Fibroblast of the conjunctiva (primary cell): ENCODE results near the gene OR51A7.
A peak's percentile ranks its signal among the peaks of the same experiment; 100 is the strongest.
"Not testable (repeated sequence)": the region's sequence is repeated elsewhere in the genome, so short reads cannot be mapped to it uniquely, and the experiment has no call there.

Experiments used
- DNase-seq: peaks from one replicate; pipeline ENCODE4 v3.0.0-alpha.2; 2010; ENCODE audit warnings: low read depth

The OR51A7 gene, protein sequence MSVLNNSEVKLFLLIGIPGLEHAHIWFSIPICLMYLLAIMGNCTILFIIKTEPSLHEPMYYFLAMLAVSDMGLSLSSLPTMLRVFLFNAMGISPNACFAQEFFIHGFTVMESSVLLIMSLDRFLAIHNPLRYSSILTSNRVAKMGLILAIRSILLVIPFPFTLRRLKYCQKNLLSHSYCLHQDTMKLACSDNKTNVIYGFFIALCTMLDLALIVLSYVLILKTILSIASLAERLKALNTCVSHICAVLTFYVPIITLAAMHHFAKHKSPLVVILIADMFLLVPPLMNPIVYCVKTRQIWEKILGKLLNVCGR

DNA sequence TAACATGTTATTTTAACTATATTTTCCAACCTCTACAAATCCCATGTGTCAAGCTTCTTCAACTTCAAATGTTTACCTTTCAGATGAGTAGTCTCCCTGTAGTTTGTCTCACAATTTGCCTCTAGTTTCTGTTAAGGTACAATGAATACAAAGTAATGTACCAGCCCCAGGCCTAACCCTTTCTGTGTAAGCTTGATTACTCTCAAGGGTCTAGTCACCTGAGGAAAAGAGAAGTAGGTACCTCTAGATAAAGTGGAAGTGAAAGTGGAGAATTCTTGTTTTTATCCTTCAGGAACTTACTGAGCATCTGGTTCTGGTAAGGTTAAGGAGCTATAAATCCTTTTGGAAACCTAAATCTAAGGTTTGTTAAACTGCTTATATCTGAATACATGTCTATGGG is at the start of gene OR51A7:
OR51A7 (plus strand) TSS at position 300 of the 400 bp plus-strand sequence. CDS start 3,587 bp downstream, outside the sequence.
- no peak for DNase-seq

- DNase-seq: not testable (repeated sequence)
Measured at GRCh38 chr11:4854286-4854685, 49.3 kb upstream of the OR51A7 start.

DNA sequence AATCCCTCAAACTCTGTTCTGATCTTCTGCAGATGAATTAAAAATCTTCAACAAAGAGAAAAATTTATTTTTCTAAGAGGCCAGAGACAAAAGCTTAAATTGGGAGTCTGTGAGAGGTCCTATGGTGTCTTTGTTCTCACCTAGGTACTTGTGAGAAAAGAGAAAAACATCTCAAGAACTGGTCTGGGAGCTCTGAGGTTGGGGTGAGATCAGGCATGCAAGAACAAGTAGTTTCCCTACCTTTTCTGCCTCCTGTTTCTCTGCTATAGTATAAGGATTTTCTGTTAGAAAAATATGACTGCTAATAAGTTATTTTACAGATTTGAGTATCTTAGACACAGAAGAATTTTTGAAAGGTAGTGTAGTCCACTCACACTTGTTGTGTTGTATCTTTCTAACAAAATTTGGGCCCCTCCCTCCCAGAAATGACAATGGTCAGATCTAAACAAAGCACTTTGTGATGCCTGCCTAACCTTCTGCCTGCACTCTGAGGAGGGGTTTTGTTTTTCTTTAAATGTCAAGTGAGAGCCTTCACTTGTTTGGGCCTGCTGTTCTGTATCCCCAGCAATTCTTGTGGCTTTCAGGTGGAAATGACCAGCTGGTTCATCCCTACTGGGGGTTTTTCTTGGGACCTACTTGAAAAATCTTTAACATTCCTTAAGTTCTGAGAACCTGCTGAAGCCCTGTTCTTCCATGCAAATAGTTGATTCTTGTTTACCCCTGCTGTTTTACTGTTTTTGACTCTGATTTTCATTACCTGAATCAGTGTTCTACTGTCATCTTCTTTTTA is 40.9 kb upstream of the OR51A7 start:
- DNase-seq: no peak

GRCh38 chr11:4863876-4864275 is 39.7 kb upstream of the OR51A7 start:
- no peak for DNase-seq

DNA sequence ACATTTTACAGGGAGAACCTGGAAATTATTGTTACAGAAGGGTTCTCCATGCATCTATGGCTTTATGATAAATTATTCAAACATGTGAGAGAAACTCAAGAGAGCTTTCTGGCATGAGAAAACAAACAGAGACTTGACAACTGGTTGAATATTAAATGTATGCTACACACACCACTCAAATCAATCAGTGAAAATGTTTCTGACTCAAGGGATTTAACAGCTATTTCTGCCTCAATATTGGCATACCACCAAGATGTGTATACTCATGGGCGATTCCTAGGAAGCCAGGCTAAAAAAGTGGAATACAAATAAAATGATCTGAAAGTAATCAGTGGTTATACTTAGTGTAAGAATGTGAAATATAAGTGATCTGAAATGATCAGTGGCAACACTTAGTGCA is 37.7 kb upstream of the OR51A7 start:
- no peak for DNase-seq

DNA sequence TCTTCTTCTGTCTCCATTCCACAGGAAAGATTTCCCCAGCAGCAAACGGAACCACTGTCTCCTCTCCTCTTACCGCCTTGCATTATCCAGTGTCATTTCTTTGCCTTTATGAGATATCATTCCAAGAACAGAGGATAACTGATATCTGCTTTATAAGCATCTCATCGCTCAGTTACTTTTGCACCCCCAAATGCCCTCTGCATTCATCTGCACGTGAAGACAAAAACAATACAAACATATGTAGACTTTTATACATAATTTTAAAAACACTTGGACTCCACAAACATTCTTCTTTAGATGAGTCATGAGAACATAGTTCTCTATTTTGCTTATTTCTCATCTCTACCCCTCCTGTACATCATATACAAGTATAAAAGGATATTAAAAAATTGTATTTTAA is 22.4 kb upstream of the OR51A7 start:
- DNase-seq: no peak

GRCh38 chr11:4881860-4882500 is 21.6 kb upstream of the OR51A7 start, which contains the start of gene OR51T1:
OR51T1 (plus strand) TSS chr11:4881900; CDS start chr11:4881900, 0 bp downstream.
- no peak for DNase-seq

- DNase-seq: no peak
Measured at GRCh38 chr11:4882543-4882942, 21.0 kb upstream of the OR51A7 start.

GRCh38 chr11:4884361-4884760 is 19.2 kb upstream of the OR51A7 start:
- DNase-seq: no peak

DNA sequence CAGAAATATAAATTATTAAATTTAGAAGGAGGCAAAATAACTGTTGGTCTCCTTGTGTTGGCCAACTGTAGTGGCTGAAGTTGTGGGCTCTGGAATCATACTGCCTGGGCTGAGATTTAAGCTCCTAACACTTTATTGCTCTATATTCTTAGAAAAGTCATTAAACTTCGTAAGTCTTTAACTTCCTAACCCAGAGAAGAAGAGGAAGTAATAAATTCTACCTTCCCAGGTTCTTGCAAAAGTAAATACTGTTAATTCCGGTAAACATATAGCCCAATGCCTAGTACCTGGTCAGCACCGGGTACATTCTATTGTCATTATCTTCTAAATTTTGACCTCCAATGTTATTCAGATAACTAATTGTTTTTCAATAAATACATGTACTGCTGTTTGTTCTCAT is 17.4 kb upstream of the OR51A7 start:
- no peak for DNase-seq

- no peak for DNase-seq
Measured at GRCh38 chr11:4887591-4887990, 16.0 kb upstream of the OR51A7 start.

DNA sequence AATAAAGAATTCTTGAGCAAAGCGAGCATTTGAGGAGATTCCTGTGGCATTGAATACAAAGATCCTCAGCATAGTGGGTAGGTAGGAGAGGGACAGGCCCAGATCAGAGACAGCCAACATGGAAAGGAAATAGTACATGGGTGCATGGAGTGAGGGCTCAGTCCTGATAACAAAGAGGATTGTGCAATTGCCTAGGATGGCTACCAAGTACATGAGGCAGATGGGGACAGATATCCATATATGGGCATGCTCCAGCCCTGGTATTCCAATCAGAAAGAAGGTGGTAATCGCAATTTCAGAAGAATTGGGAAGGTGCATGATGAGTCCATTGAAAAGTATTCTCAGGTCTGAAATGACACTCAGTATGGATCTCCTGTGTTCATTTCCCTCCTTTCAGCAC is 13.3 kb upstream of the OR51A7 start:
- no peak for DNase-seq

DNA sequence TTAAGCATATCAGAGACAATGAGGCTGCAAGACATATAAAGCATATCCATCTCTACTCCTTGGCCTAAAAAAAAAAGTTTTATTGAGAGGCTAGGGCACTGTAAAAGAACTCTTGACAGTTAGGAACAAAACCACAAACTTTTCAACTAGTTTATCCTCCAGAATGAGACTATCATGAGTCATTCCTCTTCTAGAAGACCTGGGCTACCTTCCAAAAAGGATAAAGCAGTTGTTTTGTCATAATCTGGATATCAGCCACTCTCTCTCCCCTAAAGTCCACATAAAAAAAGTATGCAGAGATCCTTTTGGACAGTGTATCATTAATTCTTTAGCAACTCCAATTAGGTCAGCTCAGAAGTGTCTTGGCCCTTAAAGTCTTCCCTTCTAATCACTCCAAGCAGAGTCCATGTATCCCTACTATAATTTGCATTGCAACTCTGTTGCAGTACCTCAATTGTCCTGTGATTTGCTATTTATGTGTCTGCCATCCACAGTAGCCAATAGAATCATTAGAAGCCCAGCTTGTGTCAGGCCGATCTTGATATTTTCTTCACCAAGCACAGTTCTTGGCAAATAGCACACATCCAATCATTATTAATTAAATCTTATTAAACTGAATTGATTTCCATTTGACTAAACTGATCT is 11.5 kb upstream of the OR51A7 start:
- peak; percentile 56 for DNase-seq

DNA sequence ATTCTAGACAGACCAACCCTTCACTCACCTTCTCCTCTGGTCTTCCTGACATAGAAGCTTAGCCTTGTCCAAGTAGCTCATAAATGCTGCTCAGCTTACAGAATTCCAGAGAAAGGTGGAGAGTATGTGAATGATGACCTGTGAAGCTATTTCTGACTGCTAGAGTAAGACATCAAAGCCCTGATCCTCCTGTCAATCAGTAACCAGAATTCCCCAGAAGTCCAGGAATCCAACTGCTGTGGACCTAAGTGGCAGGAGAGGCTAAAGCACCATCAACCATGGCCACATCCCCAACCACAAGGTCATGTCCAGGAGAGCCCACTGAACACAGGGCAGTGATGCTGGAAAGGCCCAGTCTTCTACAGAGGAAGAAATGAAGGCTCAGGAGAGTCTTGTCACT is 13.0 kb downstream of the OR51A7 start:
- no peak for DNase-seq

DNA sequence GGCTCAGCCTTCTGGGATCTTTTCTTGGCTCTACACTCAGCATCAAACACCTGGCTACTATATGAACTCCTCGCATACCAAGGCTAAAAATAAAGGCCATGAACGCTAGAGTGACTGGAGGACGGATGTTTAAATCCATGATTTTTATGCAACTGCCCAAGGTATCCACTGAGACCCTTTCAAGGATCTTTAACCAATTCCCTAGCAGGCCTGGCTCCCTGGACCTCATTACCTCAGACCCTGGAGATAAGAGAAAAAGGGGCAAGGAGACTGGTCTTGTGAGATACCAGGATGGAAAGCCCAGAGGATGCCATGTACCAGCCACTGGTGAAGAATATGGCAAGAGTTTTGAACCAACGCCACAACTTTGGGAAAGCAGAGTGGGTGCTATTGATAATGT is 15.7 kb downstream of the OR51A7 start, which contains the start of gene OR51G2:
OR51G2 (minus strand) TSS at position 101 of the 400 bp plus-strand sequence. CDS start 3,687 bp downstream, outside the sequence.
- no peak for DNase-seq

DNA sequence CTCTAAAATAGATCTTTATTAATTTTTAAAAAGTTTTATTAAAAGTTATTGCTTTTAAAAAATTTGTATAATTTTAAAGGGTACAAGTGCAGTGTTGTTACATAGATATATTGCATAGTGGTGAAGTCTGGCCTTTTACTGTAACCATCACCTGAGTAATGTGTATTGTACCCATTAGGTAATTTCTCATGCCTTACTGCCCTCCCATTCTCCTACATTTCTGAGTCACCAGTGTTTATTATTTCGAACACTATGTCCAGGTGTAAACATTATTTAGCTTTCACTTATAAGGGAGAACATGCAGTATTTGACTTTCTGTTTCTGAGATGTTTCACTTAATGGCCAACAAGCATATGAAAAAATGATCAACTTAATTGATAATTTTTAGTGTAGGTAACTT is 18.2 kb downstream of the OR51A7 start:
- no peak for DNase-seq

- DNase-seq: no peak
Measured at GRCh38 chr11:4922304-4922703, 18.7 kb downstream of the OR51A7 start.

DNA sequence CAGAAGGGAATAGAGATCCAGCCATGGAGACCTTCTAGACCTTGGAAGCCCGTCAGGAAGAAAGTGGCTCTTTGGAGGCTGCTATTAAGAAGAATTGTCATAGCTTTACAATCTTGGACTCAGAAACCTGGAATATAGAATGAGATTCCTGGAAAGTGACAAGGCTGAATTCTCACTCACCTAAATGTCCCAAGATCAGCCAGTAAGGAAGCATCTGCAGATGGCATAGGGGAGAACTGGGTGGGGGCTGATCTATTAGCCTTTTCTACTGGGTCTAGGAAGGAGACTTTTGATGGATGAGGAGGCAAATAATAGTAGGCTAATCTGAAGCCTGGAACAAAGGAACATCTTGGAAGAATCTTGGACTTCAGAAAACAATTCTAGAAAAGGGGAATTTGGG is 20.7 kb downstream of the OR51A7 start, which contains the start of gene OR51G1:
OR51G1 (minus strand) TSS at position 101 of the 400 bp plus-strand sequence; CDS start at position 101, 0 bp downstream.
- no peak for DNase-seq

GRCh38 chr11:4926608-4927007 is 23.0 kb downstream of the OR51A7 start:
- no peak for DNase-seq

DNA sequence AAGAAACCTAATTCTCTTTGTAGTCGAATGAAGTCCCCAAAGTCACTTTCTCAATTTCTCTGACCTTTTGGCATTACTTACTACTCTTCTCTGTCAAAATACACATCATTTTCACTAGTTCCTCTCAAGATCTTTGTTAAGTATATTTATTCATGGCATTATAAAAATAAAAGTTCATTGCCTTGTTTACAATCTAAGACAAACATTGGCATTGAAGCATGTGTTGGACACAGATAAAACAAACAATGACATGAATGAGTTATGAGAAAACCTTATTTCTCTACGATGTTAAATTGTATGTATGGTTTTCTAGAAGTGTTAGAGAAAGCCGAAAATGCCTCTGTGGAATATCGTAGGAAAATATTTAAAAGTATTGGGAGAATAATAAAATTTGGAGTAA is 29.2 kb downstream of the OR51A7 start:
- no peak for DNase-seq

GRCh38 chr11:4936745-4937144 is 33.2 kb downstream of the OR51A7 start:
- DNase-seq: no peak

GRCh38 chr11:4947505-4947904 is 43.9 kb downstream of the OR51A7 start, which contains the start of gene OR51A4:
OR51A4 (minus strand) TSS chr11:4947605; CDS start chr11:4947100, 505 bp downstream.
- no peak for DNase-seq
